Keratinocyte (primary cell): Measurements from ENCODE around the gene CCNL2. TPM values are rescaled to one million over a fixed set of nuclear protein-coding genes. Genes with fewer than 3 reads are reported as not detected.
A peak's percentile ranks its signal among the peaks of the same experiment; 100 is the strongest.

Experiments used
- DNase-seq: peaks from one replicate; pipeline ENCODE4 v3.0.0-alpha.2; 2011; ENCODE audit warnings: low read depth, missing footprints, low spot score
- FAIRE-seq: peaks from 2 replicates; lab custom pipeline; 2011; peaks lifted over from hg19 to GRCh38; lab: Jason Lieb, UNC
- H2AFZ ChIP-seq: 2 replicates; pipeline ENCODE4 v1.6.0; 2012; ENCODE audit warnings: low read length, control low read depth, inconsistent platforms; ENCODE audit not compliant: control insufficient read depth
- H3K27ac ChIP-seq: 2 replicates; pipeline ENCODE4 v1.5.1; 2011; ENCODE audit warnings: low read length; ENCODE audit not compliant: control insufficient read depth, insufficient read depth
- H3K27me3 ChIP-seq: 3 replicates; pipeline ENCODE4 v1.6.0; 2011; ENCODE audit warnings: low read length; ENCODE audit not compliant: control insufficient read depth, insufficient read depth; ENCODE audit errors: extremely low read depth
- H3K36me3 ChIP-seq, 2 experiments: 2 replicates in 1 of 2; 3 replicates in 1 of 2; pipeline ENCODE4 v1.5.1; 2011; ENCODE audit warnings: low read length in 2 of 2, mild to moderate bottlenecking in 1 of 2; ENCODE audit not compliant: control insufficient read depth in 2 of 2, insufficient read depth in 2 of 2; ENCODE audit errors: extremely low read depth in 1 of 2
- H3K4me1 ChIP-seq: 3 replicates; pipeline ENCODE4 v1.5.1; 2011; ENCODE audit warnings: low read length; ENCODE audit not compliant: control insufficient read depth, insufficient read depth; ENCODE audit errors: extremely low read depth
- H3K4me2 ChIP-seq: 3 replicates; pipeline ENCODE4 v1.6.0; 2011; ENCODE audit warnings: low read depth, low read length; ENCODE audit not compliant: control insufficient read depth, insufficient read depth; ENCODE audit errors: extremely low read depth
- H3K4me3 ChIP-seq, 3 experiments: fragments of 200-600 bp in 1 of 3; sonication (generic) in 1 of 3; 2 replicates in 2 of 3; 3 replicates in 1 of 3; pipeline ENCODE4 v1.5.1; 2011 to 2016; ENCODE audit warnings: low read length in 3 of 3, mild to moderate bottlenecking in 3 of 3, control low read depth in 2 of 3, inconsistent platforms in 1 of 3, low read depth in 1 of 3, mixed read lengths in 1 of 3, mixed run types in 1 of 3, moderate library complexity in 1 of 3; ENCODE audit not compliant: control insufficient read depth in 2 of 3, insufficient read depth in 2 of 3; ENCODE audit errors: extremely low read depth in 1 of 3
- H3K79me2 ChIP-seq: 2 replicates; pipeline ENCODE4 v1.6.0; 2012; ENCODE audit warnings: low read length; ENCODE audit not compliant: control insufficient read depth, insufficient read depth
- H3K9ac ChIP-seq: 3 replicates; pipeline ENCODE4 v1.6.0; 2011; ENCODE audit warnings: low read length; ENCODE audit not compliant: control insufficient read depth, insufficient read depth; ENCODE audit errors: extremely low read depth
- H3K9me1 ChIP-seq: 3 replicates; pipeline ENCODE4 v1.6.0; 2011; ENCODE audit warnings: low read length; ENCODE audit not compliant: control insufficient read depth, insufficient read depth; ENCODE audit errors: extremely low read depth
- H3K9me3 ChIP-seq: 2 replicates; pipeline ENCODE4 v1.5.1; 2012; ENCODE audit warnings: low read depth, low read length; ENCODE audit not compliant: control insufficient read depth
- H4K20me1 ChIP-seq: 3 replicates; pipeline ENCODE4 v1.6.0; 2011; ENCODE audit warnings: low read length; ENCODE audit not compliant: control insufficient read depth, insufficient read depth; ENCODE audit errors: extremely low read depth
- CTCF ChIP-seq, 3 experiments: IDR thresholded peaks in 1 of 3; conservative IDR thresholded peaks in 1 of 3; optimal IDR thresholded peaks in 1 of 3; 2 replicates in 2 of 3; 3 replicates in 1 of 3; pipeline versions ENCODE3 to v1.5.1; 2011; ENCODE audit warnings: low read length in 3 of 3, mild to moderate bottlenecking in 3 of 3, moderate library complexity in 2 of 3, control low read depth in 1 of 3, inconsistent platforms in 1 of 3; ENCODE audit not compliant: insufficient read depth in 2 of 3; ENCODE audit errors: extremely low read depth in 1 of 3
- EZH2 ChIP-seq: IDR thresholded peaks from one replicate; pipeline ENCODE4 v1.6.1; 2012; ENCODE audit warnings: inconsistent platforms, mild to moderate bottlenecking, low read length, moderate library complexity
- dilution Hi-C: fragments of 300-500 bp; cut with MboI; formaldehyde crosslinking; loops from one replicate; pipeline ENCODE4 v1.7.0; 2020; ENCODE audit warnings: low sequenced_read_pairs; ENCODE audit not compliant: extremely low pct_ligation_motif_present
- polyA plus RNA-seq, 5 experiments: library from polyadenylated mRNA; depleted of rRNA in 3 of 5; stranded (reverse) in 3 of 5; stranded (forward) in 1 of 5; unstranded in 1 of 5; fragments of >200 nt; gene quantifications; 1 replicate in 1 of 5; 2 replicates in 3 of 5; 3 replicates in 1 of 5; pipeline versions ENCODE4 v1.2.1 to v1.2.3, GENCODE V29; 2011 to 2012; ENCODE audit warnings: missing spikeins in 2 of 5, low read depth in 1 of 5, low replicate concordance in 1 of 5

The CCNL2 gene
- polyA plus RNA-seq, 1 donor (not counting 4 experiments of a cell fraction or from before 2014, with no cell fraction given), result 140 TPM

GRCh38 chr1:1420654-1421141 lies 21.6 kb upstream of the CCNL2 start:
- Histone ChIP-seq H3K79me2 (no peaks in the 10 kb centered on the region), H3K9ac (peak overlapping the region; percentile 44), H3K4me3 (peak overlapping the region in 1 of 3 experiments; percentile 24), H3K4me2 (peak overlapping the region; percentile 58), H4K20me1 (no peaks in the 10 kb centered on the region), H3K9me3 (no peaks in the 10 kb centered on the region), H3K9me1 (no peaks in the 10 kb centered on the region), H3K27ac (peak overlapping the region; percentile 60), H3K27me3 (no peaks in the 10 kb centered on the region), H3K36me3 (no peaks in the 10 kb centered on the region), H3K4me1 (peaks cover 34% of the 10 kb centered on the region), H2AFZ (no peak overlapping the region)
- dilution Hi-C loops, result no loop called here
- TF ChIP-seq CTCF (optimal IDR thresholded peaks at IDR 0.05 in 1 of 3, IDR thresholded peaks at IDR 0.05 in 1 of 3, conservative IDR thresholded peaks at IDR 0.05 in 1 of 3; ENCODE audit: extremely low read depth in 1 of 3, insufficient read depth in 2 of 3, low read length in 3 of 3), result no peak
- no peak for TF ChIP-seq EZH2
- FAIRE-seq (no peak), DNase-seq (no peak)

- Histone ChIP-seq H3K9ac (peak overlapping the region; percentile 33), H3K27ac (no peak overlapping the region), H4K20me1 (no peaks in the 10 kb centered on the region), H3K36me3 (no peaks in the 10 kb centered on the region), H3K4me1 (peaks cover 34% of the 10 kb centered on the region), H3K79me2 (no peaks in the 10 kb centered on the region), H2AFZ (peak overlapping the region; percentile 58), H3K4me2 (peak overlapping the region; percentile 54), H3K9me1 (no peaks in the 10 kb centered on the region), H3K27me3 (no peaks in the 10 kb centered on the region), H3K9me3 (no peaks in the 10 kb centered on the region), H3K4me3 (peak overlapping the region in 1 of 3 experiments; percentile 14)
- DNase-seq, result no peak
- TF ChIP-seq CTCF (optimal IDR thresholded peaks at IDR 0.05 in 1 of 3, IDR thresholded peaks at IDR 0.05 in 1 of 3, conservative IDR thresholded peaks at IDR 0.05 in 1 of 3; ENCODE audit: extremely low read depth in 1 of 3, insufficient read depth in 2 of 3, low read length in 3 of 3) (peak in 1 of 3 experiments; percentile 41), EZH2 (no peak)
- dilution Hi-C loops, result no loop called here
- FAIRE-seq, result no peak
Measured at GRCh38 chr1:1419813-1420653, 20.9 kb upstream of the CCNL2 start.
